Fibroblast of mammary gland (primary cell): ENCODE results near the gene STMN1.

Experiments
- DNase-seq: peaks from one replicate; pipeline ENCODE4 v3.0.0-alpha.2; 2010; ENCODE audit warnings: low read depth
- H3K4me3 ChIP-seq: 2 replicates; pipeline ENCODE4 v1.5.1; 2011; ENCODE audit warnings: low read depth, mild to moderate bottlenecking, low read length, moderate library complexity; ENCODE audit not compliant: control insufficient read depth
- TF ChIP-seq, protein P1 (sequence below): conservative IDR thresholded peaks from 2 replicates; pipeline ENCODE4 v1.5.1; 2011; ENCODE audit warnings: low read depth, low read length, inconsistent platforms; ENCODE audit not compliant: control insufficient read depth, insufficient read depth

Gene STMN1

DNA sequence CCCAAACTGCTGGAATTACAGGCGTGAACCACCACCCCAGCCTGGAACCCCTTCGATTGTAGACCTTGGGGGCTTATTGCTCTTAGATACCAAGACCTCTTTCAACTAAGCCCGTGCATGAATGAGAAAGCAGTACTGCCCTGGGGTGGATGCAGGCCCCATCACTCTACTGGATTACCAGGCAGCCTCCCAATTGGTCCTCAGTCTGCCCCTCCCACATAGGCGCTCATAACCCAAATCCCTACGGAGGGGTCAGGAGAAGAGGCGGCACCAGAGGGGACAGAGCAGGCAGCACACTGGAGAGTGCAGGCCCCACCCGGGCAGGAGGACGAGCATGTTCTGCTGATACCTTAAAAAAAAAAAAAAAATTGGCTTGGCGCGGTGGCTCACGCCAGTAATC lies 12.4 kb upstream of the STMN1 start:
- DNase-seq, result no peak
- TF ChIP-seq, protein P1, sequence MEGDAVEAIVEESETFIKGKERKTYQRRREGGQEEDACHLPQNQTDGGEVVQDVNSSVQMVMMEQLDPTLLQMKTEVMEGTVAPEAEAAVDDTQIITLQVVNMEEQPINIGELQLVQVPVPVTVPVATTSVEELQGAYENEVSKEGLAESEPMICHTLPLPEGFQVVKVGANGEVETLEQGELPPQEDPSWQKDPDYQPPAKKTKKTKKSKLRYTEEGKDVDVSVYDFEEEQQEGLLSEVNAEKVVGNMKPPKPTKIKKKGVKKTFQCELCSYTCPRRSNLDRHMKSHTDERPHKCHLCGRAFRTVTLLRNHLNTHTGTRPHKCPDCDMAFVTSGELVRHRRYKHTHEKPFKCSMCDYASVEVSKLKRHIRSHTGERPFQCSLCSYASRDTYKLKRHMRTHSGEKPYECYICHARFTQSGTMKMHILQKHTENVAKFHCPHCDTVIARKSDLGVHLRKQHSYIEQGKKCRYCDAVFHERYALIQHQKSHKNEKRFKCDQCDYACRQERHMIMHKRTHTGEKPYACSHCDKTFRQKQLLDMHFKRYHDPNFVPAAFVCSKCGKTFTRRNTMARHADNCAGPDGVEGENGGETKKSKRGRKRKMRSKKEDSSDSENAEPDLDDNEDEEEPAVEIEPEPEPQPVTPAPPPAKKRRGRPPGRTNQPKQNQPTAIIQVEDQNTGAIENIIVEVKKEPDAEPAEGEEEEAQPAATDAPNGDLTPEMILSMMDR, result no peak
- no peak overlapping the region for H3K4me3 ChIP-seq

DNA sequence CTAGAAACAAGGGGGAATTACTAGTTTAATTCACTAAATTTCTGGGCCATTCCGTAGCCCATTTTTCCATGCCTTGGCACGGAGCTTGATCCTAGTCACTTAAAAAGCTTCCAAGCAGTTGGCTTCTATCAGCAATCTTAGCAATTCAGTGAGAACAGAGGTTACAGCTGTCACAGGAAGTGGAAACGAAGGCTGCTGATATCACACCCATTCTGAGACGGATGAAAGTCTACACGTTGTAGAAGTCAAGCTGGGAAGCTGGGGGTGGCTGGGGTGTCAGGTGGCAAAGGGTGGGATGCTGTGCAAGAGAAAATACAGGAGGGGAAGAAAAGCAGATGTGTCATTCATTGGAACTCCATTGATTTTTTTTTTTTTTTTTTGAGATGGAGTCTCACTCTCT lies 11.8 kb upstream of the STMN1 start:
- H3K4me3 ChIP-seq, result no peak overlapping the region
- TF ChIP-seq, protein P1, result no peak
- no peak for DNase-seq

DNA sequence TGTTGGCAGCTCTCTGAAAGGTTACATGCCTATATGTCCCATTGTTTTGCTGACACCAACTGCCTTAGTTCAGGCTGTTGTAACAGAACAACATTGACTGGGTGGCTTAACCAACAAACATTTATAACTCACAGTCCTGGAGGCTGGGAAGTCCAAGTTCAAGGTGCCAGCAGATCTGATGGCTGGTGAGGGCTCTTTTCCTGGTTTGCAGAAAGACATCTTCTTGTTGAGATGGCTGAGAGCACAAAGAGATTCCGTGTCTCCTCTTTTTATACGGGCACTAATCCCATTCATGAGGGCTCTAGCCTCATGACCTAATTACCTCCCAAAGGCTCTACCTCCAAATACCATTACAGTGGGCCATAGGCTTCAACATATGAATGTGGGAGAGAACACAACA lies 10.2 kb upstream of the STMN1 start:
- DNase-seq, result no peak
- no peak overlapping the region for H3K4me3 ChIP-seq
- TF ChIP-seq, protein P1, result no peak

DNA sequence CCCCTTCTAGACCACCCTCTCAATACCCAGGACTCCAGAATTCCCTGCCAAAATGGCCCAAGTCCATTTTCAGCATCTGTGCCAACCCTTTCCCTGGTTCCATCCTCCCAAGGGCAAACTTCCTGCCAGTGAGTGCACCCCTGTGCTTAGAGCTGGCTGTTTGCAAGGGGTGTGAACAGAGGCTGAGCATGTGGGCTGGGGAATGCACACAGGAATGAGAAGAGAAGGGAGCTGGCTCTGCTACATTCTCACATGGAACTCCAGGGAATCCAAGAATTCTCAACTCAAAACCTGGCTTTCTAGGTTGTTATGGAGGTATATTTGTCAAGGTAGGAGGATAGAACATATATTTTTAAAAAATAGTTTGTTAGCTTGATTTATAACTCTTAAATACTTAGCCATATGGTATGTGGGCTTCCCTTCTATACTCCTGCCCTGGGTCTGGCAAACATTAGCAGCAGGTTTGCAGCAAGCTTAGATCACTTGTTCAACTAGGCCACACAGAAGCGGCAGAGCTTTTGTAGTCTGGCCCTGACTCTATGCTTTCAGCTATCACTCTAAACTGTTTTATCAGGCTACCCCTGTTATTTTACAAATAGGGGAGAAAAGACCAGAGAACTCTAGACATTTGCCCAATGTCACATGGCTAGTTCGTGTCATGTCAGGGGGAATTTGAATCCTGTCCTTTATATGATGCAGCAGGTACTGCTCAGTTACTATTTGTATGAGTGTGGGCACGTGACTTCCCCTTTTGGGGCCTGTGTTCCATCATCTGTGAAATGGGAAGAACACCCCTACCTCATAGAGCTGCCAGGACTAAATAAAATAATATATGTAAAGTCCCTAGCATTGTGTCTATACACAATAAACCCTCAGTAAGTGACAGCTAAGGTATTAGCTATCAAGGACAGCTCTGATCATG lies 8.1 kb upstream of the STMN1 start:
- TF ChIP-seq, protein P1, result no peak
- DNase-seq, result no peak
- no peak overlapping the region for H3K4me3 ChIP-seq

DNA sequence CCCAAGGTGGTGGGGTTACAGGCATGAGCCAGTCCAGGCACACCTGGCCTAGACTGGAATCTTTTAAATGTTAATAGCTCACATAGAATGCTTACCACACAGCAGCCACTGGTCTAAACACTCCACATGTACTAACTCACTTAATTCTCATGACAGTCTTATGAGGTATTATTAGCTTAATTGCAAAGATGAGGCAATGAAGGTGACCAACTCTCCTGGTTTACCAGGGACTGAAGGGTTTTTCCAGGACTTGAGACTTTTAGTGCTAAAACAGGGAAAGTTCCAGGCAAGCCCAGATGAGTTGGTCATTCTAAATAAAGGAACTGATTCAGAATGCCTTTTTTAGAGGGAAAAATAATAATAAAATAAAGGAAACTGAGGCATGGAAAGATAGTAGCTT lies 7.0 kb upstream of the STMN1 start:
- H3K4me3 ChIP-seq, result no peak overlapping the region
- DNase-seq, result no peak
- TF ChIP-seq, protein P1, result no peak

DNA sequence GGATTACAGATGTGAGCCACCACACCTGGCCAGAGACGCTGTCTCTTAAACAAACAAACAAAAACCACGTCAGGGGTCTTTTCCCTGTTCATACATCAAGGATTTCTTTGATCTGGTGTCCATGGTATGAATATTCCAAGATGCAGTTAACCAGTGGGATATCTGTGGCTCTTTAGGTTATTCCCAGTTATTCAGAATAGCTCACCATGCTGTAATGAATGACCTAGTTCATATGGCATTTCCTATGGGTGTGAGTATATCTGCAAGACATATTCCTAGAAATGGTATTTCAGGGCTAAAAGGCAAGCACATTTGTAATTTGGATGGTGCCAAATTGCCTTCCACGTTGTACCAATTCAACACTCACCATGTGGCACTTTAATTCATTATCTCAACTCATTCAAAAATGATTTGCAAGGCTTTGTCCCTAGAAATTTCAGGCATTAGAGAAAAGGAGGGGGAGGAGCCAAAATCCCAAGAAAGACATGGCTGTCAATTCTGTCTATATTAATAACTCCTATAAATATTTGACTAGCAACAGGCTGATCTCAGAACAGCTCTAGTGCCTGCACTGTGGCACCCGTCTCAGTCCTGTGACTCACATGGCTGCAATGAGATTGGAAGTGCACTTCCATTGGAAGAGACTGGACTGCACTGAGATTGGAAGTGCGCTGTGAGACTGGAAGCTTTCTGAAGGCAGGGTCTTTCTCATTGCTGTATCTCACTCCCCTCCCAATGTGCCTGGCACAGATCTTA lies 6.0 kb upstream of the STMN1 start:
- TF ChIP-seq, protein P1, result no peak
- no peak overlapping the region for H3K4me3 ChIP-seq
- DNase-seq, result peak; percentile 70
